Measurements from ENCODE around the gene WWC1. TPM values are rescaled to one million over a fixed set of nuclear protein-coding genes. Genes with fewer than 3 reads are reported as not detected.

The WWC1 gene
- total and polyA plus RNA-seq, 4 donors = 48.4 to 77.0 (median 56.2) TPM

GRCh38 chr5:168472329-168472728, 180.9 kb downstream of the WWC1 start:
- H3K27me3 ChIP-seq (ENCODE audit: control insufficient read depth in 3 of 3, insufficient read depth in 3 of 3, low read length in 2 of 3) = no peaks in the 10 kb centered on the region
- peaks cover 0 to 4% (median 0%) of the 10 kb centered on the region in 4 donors for H3K36me3 ChIP-seq (ENCODE audit: control insufficient read depth in 4 of 4, insufficient read depth in 4 of 4, low read length in 4 of 4)
- H3K27ac ChIP-seq (ENCODE audit: low read depth in 1 of 2, low read length in 1 of 2) = no peak overlapping the region
- DNase-seq (peak in 2 of 3 donors; percentile 8), ATAC-seq (ENCODE audit: insufficient read depth, low FRiP score) (no peak)
- H3K4me3 ChIP-seq = no peak overlapping the region
- H3K4me1 ChIP-seq (ENCODE audit: control insufficient read depth in 5 of 5, insufficient read depth in 5 of 5, low read length in 5 of 5) = peaks cover 0 to 2% (median 0%) of the 10 kb centered on the region in 5 donors
- no peak overlapping the region for H3K9ac ChIP-seq (ENCODE audit: insufficient read depth in 1 of 2, low read length in 2 of 2)
- TF ChIP-seq CTCF (IDR thresholded peaks at IDR 0.05; ENCODE audit: control extremely low read depth, extremely low read depth) = no peak
- WGBS, 2 donors = 75 to 79% methylated on average over 5 of the region's 5 CpGs
- no peaks in the 10 kb centered on the region for H3K9me3 ChIP-seq (ENCODE audit: control insufficient read depth in 4 of 4, insufficient read depth in 3 of 4, low read length in 3 of 4)

DNA sequence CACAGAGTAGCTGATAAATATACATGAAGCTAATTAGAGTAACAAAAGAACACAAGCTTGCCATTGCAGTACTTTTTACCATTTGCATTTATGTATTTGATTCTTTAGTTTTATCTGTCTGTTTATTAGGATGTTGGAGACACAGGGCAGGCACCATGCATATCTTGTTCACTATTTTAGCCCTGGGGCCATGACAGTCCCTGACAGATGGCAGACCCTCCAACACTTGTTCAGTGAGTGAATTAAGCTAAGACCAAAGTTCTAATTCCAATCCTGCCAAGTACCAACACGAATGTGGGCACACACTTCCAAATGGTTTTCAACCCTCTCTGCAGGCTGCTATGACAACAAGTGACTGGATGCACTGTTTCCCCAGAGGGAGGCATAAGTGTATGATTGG, 182.9 kb downstream of the WWC1 start:
- no peak for ATAC-seq (ENCODE audit: insufficient read depth, low FRiP score)
- peaks cover 0 to 4% (median 0%) of the 10 kb centered on the region in 4 donors for H3K36me3 ChIP-seq (ENCODE audit: control insufficient read depth in 4 of 4, insufficient read depth in 4 of 4, low read length in 4 of 4)
- no peaks in the 10 kb centered on the region for H3K27me3 ChIP-seq (ENCODE audit: control insufficient read depth in 3 of 3, insufficient read depth in 3 of 3, low read length in 2 of 3)
- no peaks in the 10 kb centered on the region for H3K9me3 ChIP-seq (ENCODE audit: control insufficient read depth in 4 of 4, insufficient read depth in 3 of 4, low read length in 3 of 4)
- H3K27ac ChIP-seq (ENCODE audit: low read depth in 1 of 2, low read length in 1 of 2) = no peak overlapping the region
- H3K4me1 ChIP-seq (ENCODE audit: control insufficient read depth in 5 of 5, insufficient read depth in 5 of 5, low read length in 5 of 5) = peaks cover 0 to 2% (median 0%) of the 10 kb centered on the region in 5 donors
- WGBS, 2 donors = 79 to 85% methylated on average over 1 of the region's 1 CpG
- no peak overlapping the region for H3K9ac ChIP-seq (ENCODE audit: insufficient read depth in 1 of 2, low read length in 2 of 2)
- no peak overlapping the region for H3K4me3 ChIP-seq
- TF ChIP-seq CTCF (IDR thresholded peaks at IDR 0.05; ENCODE audit: control extremely low read depth, extremely low read depth) = no peak
- DNase-seq = no peak

DNA sequence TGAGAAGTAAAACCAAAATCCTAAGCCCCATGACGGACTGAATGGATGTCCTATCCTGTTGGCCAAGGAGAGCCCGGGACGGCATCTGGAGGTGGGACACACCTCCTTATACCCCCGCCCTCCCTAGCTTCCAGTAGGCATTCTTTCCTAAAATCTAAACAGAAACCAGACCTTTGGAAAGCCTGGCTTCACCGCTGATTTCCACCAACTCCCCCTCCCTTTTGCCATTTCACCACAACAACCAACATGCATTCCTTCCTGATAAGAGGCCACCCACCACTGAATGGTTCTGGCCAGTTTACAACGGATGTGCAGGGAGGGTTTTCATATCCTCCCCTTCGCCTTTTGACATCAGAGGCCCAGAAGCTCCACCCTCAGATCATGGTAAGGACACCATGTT, 185.6 kb downstream of the WWC1 start:
- 49 to 62% methylated on average over 7 of the region's 7 CpGs for WGBS, 2 donors
- Histone ChIP-seq H3K27me3 (ENCODE audit: control insufficient read depth in 3 of 3, insufficient read depth in 3 of 3, low read length in 2 of 3) (no peaks in the 10 kb centered on the region), H3K9me3 (ENCODE audit: control insufficient read depth in 4 of 4, insufficient read depth in 3 of 4, low read length in 3 of 4) (no peaks in the 10 kb centered on the region), H3K9ac (ENCODE audit: insufficient read depth in 1 of 2, low read length in 2 of 2) (no peak overlapping the region), H3K27ac (ENCODE audit: low read depth in 1 of 2, low read length in 1 of 2) (no peak overlapping the region), H3K36me3 (ENCODE audit: control insufficient read depth in 4 of 4, insufficient read depth in 4 of 4, low read length in 4 of 4) (no peaks in the 10 kb centered on the region), H3K4me3 (no peak overlapping the region), H3K4me1 (ENCODE audit: control insufficient read depth in 5 of 5, insufficient read depth in 5 of 5, low read length in 5 of 5) (peaks cover 0 to 2% (median 0%) of the 10 kb centered on the region in 5 donors)
- TF ChIP-seq CTCF (IDR thresholded peaks at IDR 0.05; ENCODE audit: control extremely low read depth, extremely low read depth) = no peak
- ATAC-seq (ENCODE audit: insufficient read depth, low FRiP score) (no peak), DNase-seq (no peak)

GRCh38 chr5:168479166-168479565, 187.7 kb downstream of the WWC1 start:
- no peak for DNase-seq
- Histone ChIP-seq H3K4me1 (ENCODE audit: control insufficient read depth in 5 of 5, insufficient read depth in 5 of 5, low read length in 5 of 5) (peaks cover 0 to 2% (median 0%) of the 10 kb centered on the region in 5 donors), H3K9me3 (ENCODE audit: control insufficient read depth in 4 of 4, insufficient read depth in 3 of 4, low read length in 3 of 4) (no peaks in the 10 kb centered on the region), H3K27me3 (ENCODE audit: control insufficient read depth in 3 of 3, insufficient read depth in 3 of 3, low read length in 2 of 3) (no peaks in the 10 kb centered on the region), H3K4me3 (no peak overlapping the region), H3K9ac (ENCODE audit: insufficient read depth in 1 of 2, low read length in 2 of 2) (no peak overlapping the region), H3K36me3 (ENCODE audit: control insufficient read depth in 4 of 4, insufficient read depth in 4 of 4, low read length in 4 of 4) (no peaks in the 10 kb centered on the region), H3K27ac (ENCODE audit: low read depth in 1 of 2, low read length in 1 of 2) (no peak overlapping the region)
- TF ChIP-seq CTCF (IDR thresholded peaks at IDR 0.05; ENCODE audit: control extremely low read depth, extremely low read depth) = no peak
- ATAC-seq (ENCODE audit: insufficient read depth, low FRiP score) = no peak
- WGBS, 2 donors = 76 to 79% methylated on average over 3 of the region's 3 CpGs
